IMR-90 (cell line): ENCODE measurements around the gene MFN2.

Experiments
- BHLHE40 ChIP-seq: fragments of 150-350 bp; IDR thresholded peaks from 2 replicates; pipeline ENCODE4 v1.6.1; 2016; ENCODE audit warnings: mild to moderate bottlenecking, low read depth, low read length
- CEBPB ChIP-seq: IDR thresholded peaks from 2 replicates; pipeline ENCODE4 v1.6.1; 2012; ENCODE audit warnings: low read depth, low read length, improper control_type of control experiment
- CTCF ChIP-seq: conservative IDR thresholded peaks from 2 replicates; pipeline ENCODE4 v1.5.1; 2012; ENCODE audit warnings: mild to moderate bottlenecking, low read depth, low read length, improper control_type of control experiment
- MAFK ChIP-seq: IDR thresholded peaks from 2 replicates; pipeline ENCODE4 v1.6.1; 2012; ENCODE audit warnings: low read depth, low read length, improper control_type of control experiment
- MAZ ChIP-seq: IDR thresholded peaks from 2 replicates; pipeline ENCODE4 v1.6.1; 2012; ENCODE audit warnings: low read depth, mild to moderate bottlenecking, low read length, improper control_type of control experiment, moderate library complexity, borderline replicate concordance
- POLR2A ChIP-seq: IDR thresholded peaks from 2 replicates; pipeline ENCODE4 v1.6.1; 2012; ENCODE audit warnings: mild to moderate bottlenecking, low read depth, low read length
- RAD21 ChIP-seq: IDR thresholded peaks from 2 replicates; pipeline ENCODE4 v1.6.1; 2012; ENCODE audit warnings: low read length, improper control_type of control experiment
- RCOR1 ChIP-seq: IDR thresholded peaks from 2 replicates; pipeline ENCODE4 v1.6.1; 2012; ENCODE audit warnings: mild to moderate bottlenecking, low read length, improper control_type of control experiment; ENCODE audit not compliant: insufficient replicate concordance
- SMC3 ChIP-seq: fragments of 150-350 bp; IDR thresholded peaks from 2 replicates; pipeline ENCODE4 v1.6.1; 2016; ENCODE audit warnings: low read depth, mild to moderate bottlenecking, antibody characterized with exemption, low read length, moderate library complexity
- USF2 ChIP-seq: fragments of 150-350 bp; IDR thresholded peaks from 2 replicates; pipeline ENCODE4 v1.6.1; 2017; ENCODE audit warnings: mild to moderate bottlenecking, antibody characterized with exemption, low read length, low read depth
- TF ChIP-seq, protein P1 (sequence below): fragments of 150-350 bp; IDR thresholded peaks from 2 replicates; pipeline ENCODE4 v1.6.1; 2016; ENCODE audit warnings: low read depth, mild to moderate bottlenecking, low read length, moderate library complexity, borderline replicate concordance

- TF ChIP-seq CTCF (no peak), USF2 (no peak), RCOR1 (no peak), POLR2A (no peak), SMC3 (no peak), CEBPB (no peak), MAZ (no peak), BHLHE40 (no peak), RAD21 (no peak), MAFK (no peak)
- TF ChIP-seq, protein P1, sequence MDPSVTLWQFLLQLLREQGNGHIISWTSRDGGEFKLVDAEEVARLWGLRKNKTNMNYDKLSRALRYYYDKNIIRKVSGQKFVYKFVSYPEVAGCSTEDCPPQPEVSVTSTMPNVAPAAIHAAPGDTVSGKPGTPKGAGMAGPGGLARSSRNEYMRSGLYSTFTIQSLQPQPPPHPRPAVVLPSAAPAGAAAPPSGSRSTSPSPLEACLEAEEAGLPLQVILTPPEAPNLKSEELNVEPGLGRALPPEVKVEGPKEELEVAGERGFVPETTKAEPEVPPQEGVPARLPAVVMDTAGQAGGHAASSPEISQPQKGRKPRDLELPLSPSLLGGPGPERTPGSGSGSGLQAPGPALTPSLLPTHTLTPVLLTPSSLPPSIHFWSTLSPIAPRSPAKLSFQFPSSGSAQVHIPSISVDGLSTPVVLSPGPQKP = no peak
Observed at GRCh38 chr1:12021616-12022015, 41.4 kb downstream of the MFN2 start.
